ENCODE measurements around the gene TEX55. TPM values are rescaled to one million over a fixed set of nuclear protein-coding genes. Genes with fewer than 3 reads are reported as not detected.

The TEX55 gene
- total and polyA plus RNA-seq, 2 experiments from 2014 or later, result 0.17 TPM; not detected in 1

- no peak for TF ChIP-seq REST (IDR thresholded peaks at IDR 0.05; ENCODE audit: unreplicated experiment)
- no peak for TF ChIP-seq JUNB (IDR thresholded peaks at IDR 0.05; ENCODE audit: unreplicated experiment)
- TF ChIP-seq CTCF (conservative IDR thresholded peaks at IDR 0.05; ENCODE audit: low read depth in 2 of 2), result no peak
- TF ChIP-seq ZNF331 (CRISPR knock-in tag; IDR thresholded peaks at IDR 0.05; ENCODE audit: low read depth), result no peak
- no peak for TF ChIP-seq EZH2phosphoT487 (IDR thresholded peaks at IDR 0.05; ENCODE audit: unreplicated experiment)
- no peak for TF ChIP-seq ZNF114 (CRISPR knock-in tag; IDR thresholded peaks at IDR 0.05)
Measured at GRCh38 chr3:119176778-119177177, 30.8 kb downstream of the TEX55 start (continued).

GRCh38 chr3:119177321-119177720 lies 31.4 kb downstream of the TEX55 start:
- no peaks in the 10 kb centered on the region for H3K27me3 Mint-ChIP-seq (ENCODE audit: insufficient read depth, low read depth, poor library complexity)
- no peaks in the 10 kb centered on the region for H3K27me3 ChIP-seq (ENCODE audit: insufficient read depth)
- H3F3A ChIP-seq (replicated peaks; ENCODE audit: low read depth), result no peaks in the 10 kb centered on the region
- ATAC-seq (no peak), DNase-seq (ENCODE audit: low spot score) (no peak)
- H3K36me3 ChIP-seq (ENCODE audit: insufficient read depth), result no peaks in the 10 kb centered on the region
- no peaks in the 10 kb centered on the region for H3K9me3 Mint-ChIP-seq
- H3K79me2 ChIP-seq (replicated peaks; ENCODE audit: insufficient read depth), result no peaks in the 10 kb centered on the region
- no peak overlapping the region for H3K27ac Mint-ChIP-seq
- no peak overlapping the region for H3K4me2 ChIP-seq
- peaks cover 4% of the 10 kb centered on the region for H3K4me1 Mint-ChIP-seq
- H4K20me1 ChIP-seq (replicated peaks; ENCODE audit: insufficient read depth), result no peaks in the 10 kb centered on the region
- H2AFZ ChIP-seq, result no peak overlapping the region
- H3K4me3 Mint-ChIP-seq, result no peak overlapping the region
- no peaks in the 10 kb centered on the region for H3K4me1 ChIP-seq (ENCODE audit: insufficient read depth)
- H3K36me3 Mint-ChIP-seq (ENCODE audit: low read depth), result no peaks in the 10 kb centered on the region
- no peak overlapping the region for H3K27ac ChIP-seq (ENCODE audit: low read depth)
- H3K9me2 ChIP-seq (ENCODE audit: insufficient read depth), result no peaks in the 10 kb centered on the region
- no peak overlapping the region for H3K4me3 ChIP-seq
- TF ChIP-seq ZNF114 (CRISPR knock-in tag; IDR thresholded peaks at IDR 0.05) (no peak), ZNF462 (CRISPR knock-in tag; IDR thresholded peaks at IDR 0.05) (no peak), STAT1 (IDR thresholded peaks at IDR 0.05; ENCODE audit: unreplicated experiment) (no peak), EZH2phosphoT487 (IDR thresholded peaks at IDR 0.05; ENCODE audit: unreplicated experiment) (no peak), CREB1 (CRISPR knock-in tag; IDR thresholded peaks at IDR 0.05; ENCODE audit: low read depth) (no peak), ETS1 (IDR thresholded peaks at IDR 0.05) (no peak), EZH2 (IDR thresholded peaks at IDR 0.05; ENCODE audit: low read depth, unreplicated experiment) (no peak)

Measured in GM23338 (cell line).